ENCODE data around the gene GMDS. TPM values are rescaled to one million over a fixed set of nuclear protein-coding genes. Genes with fewer than 3 reads are reported as not detected.

Gene GMDS
- total RNA-seq, 3 donors from 2014 or later (not counting 1 experiment from before 2014, with no cell fraction given) = 23.6 to 31.0 (median 26.4) TPM

- no peaks in the 10 kb centered on the region for H3K36me3 Mint-ChIP-seq
- intact Hi-C loops (cut with micrococcal nuclease) = no loop called here
- ATAC-seq = no peak
- H3K4me1 Mint-ChIP-seq = peaks cover 18 to 20% of the 10 kb centered on the region in 2 donors
- no peaks in the 10 kb centered on the region for H3K27me3 Mint-ChIP-seq (ENCODE audit: low read depth in 2 of 2)
- no peaks in the 10 kb centered on the region for H3K36me3 ChIP-seq (ENCODE audit: control insufficient read depth, insufficient read depth, low read length)
- 100% methylated on average over 4 of the region's 6 CpGs for WGBS (ENCODE audit: insufficient coverage)
- H3K4me1 ChIP-seq (ENCODE audit: control insufficient read depth, insufficient read depth, low read length) = peaks cover 6% of the 10 kb centered on the region
- H3K9me3 ChIP-seq (ENCODE audit: control insufficient read depth, insufficient read depth, low read length) = no peaks in the 10 kb centered on the region
- no peak overlapping the region for H3K4me3 Mint-ChIP-seq
- H3K27ac ChIP-seq (ENCODE audit: low read length) = no peak overlapping the region
- no peak for TF ChIP-seq CTCF (IDR thresholded peaks at IDR 0.05)
- no peaks in the 10 kb centered on the region for H3K9me3 Mint-ChIP-seq
- no peak overlapping the region for H3K4me3 ChIP-seq (ENCODE audit: low read length)
- no peak overlapping the region for H3K27ac Mint-ChIP-seq
- DNase-seq = no peak
- no peaks in the 10 kb centered on the region for H3K27me3 ChIP-seq (ENCODE audit: control insufficient read depth, insufficient read depth, low read length)
Measured at GRCh38 chr6:2036710-2037023, 208.7 kb downstream of the GMDS start.

- no peak for TF ChIP-seq CTCF (IDR thresholded peaks at IDR 0.05)
- intact Hi-C loops (cut with micrococcal nuclease) = no loop called here
Measured at GRCh38 chr6:2035826-2036709, 209.3 kb downstream of the GMDS start.

GRCh38 chr6:2035046-2035445 lies 210.4 kb downstream of the GMDS start:
- 100% methylated on average over 1 of the region's 1 CpG for WGBS (ENCODE audit: insufficient coverage)
- Mint-ChIP-seq H3K27me3 (ENCODE audit: low read depth in 2 of 2) (no peaks in the 10 kb centered on the region), H3K36me3 (no peaks in the 10 kb centered on the region), H3K9me3 (no peaks in the 10 kb centered on the region), H3K4me3 (no peak overlapping the region), H3K4me1 (peaks cover 18 to 20% of the 10 kb centered on the region in 2 donors), H3K27ac (no peak overlapping the region)
- DNase-seq (no peak), ATAC-seq (no peak)
- no peaks in the 10 kb centered on the region for H3K36me3 ChIP-seq (ENCODE audit: control insufficient read depth, insufficient read depth, low read length)
- intact Hi-C loops (cut with micrococcal nuclease) = no loop called here
- no peaks in the 10 kb centered on the region for H3K27me3 ChIP-seq (ENCODE audit: control insufficient read depth, insufficient read depth, low read length)
- peaks cover 6% of the 10 kb centered on the region for H3K4me1 ChIP-seq (ENCODE audit: control insufficient read depth, insufficient read depth, low read length)
- H3K9me3 ChIP-seq (ENCODE audit: control insufficient read depth, insufficient read depth, low read length) = no peaks in the 10 kb centered on the region
- H3K27ac ChIP-seq (ENCODE audit: low read length) = no peak overlapping the region
- H3K4me3 ChIP-seq (ENCODE audit: low read length) = no peak overlapping the region
- no peak for TF ChIP-seq CTCF (IDR thresholded peaks at IDR 0.05)

More at GRCh38 chr6:2035826-2036709, 209.3 kb downstream of the GMDS start:
- Histone ChIP-seq H3K36me3 (ENCODE audit: control insufficient read depth, insufficient read depth, low read length) (no peaks in the 10 kb centered on the region), H3K4me1 (ENCODE audit: control insufficient read depth, insufficient read depth, low read length) (peaks cover 6% of the 10 kb centered on the region), H3K27ac (ENCODE audit: low read length) (no peak overlapping the region), H3K27me3 (ENCODE audit: control insufficient read depth, insufficient read depth, low read length) (no peaks in the 10 kb centered on the region), H3K4me3 (ENCODE audit: low read length) (no peak overlapping the region), H3K9me3 (ENCODE audit: control insufficient read depth, insufficient read depth, low read length) (no peaks in the 10 kb centered on the region)
- H3K9me3 Mint-ChIP-seq = no peaks in the 10 kb centered on the region
- ATAC-seq (no peak), DNase-seq (no peak)
- no peaks in the 10 kb centered on the region for H3K36me3 Mint-ChIP-seq
- no peaks in the 10 kb centered on the region for H3K27me3 Mint-ChIP-seq (ENCODE audit: low read depth in 2 of 2)
- 97% methylated on average over 10 of the region's 11 CpGs for WGBS (ENCODE audit: insufficient coverage)
- no peak overlapping the region for H3K4me3 Mint-ChIP-seq
- H3K4me1 Mint-ChIP-seq = peaks cover 18 to 20% of the 10 kb centered on the region in 2 donors
- no peak overlapping the region for H3K27ac Mint-ChIP-seq
